Limb (tissue), 2 donors: ENCODE measurements around the gene CGRRF1.

ENCODE experiments used
- DNase-seq, 2 donors: peaks; one replicate each; pipeline ENCODE4 v3.0.0-alpha.2; 2016; ENCODE audit errors: extremely low spot score in 2 of 2

Gene CGRRF1, protein sequence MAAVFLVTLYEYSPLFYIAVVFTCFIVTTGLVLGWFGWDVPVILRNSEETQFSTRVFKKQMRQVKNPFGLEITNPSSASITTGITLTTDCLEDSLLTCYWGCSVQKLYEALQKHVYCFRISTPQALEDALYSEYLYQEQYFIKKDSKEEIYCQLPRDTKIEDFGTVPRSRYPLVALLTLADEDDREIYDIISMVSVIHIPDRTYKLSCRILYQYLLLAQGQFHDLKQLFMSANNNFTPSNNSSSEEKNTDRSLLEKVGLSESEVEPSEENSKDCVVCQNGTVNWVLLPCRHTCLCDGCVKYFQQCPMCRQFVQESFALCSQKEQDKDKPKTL

GRCh38 chr14:54509546-54510501, at the start of gene CGRRF1:
CGRRF1 (plus strand) TSS chr14:54509906; CDS start chr14:54509960, 54 bp downstream.
- DNase-seq = peak; percentile 97 to 98

- DNase-seq = no peak
Measured at GRCh38 chr14:54462048-54462447, 47.7 kb upstream of the CGRRF1 start.

- DNase-seq = no peak
Measured at GRCh38 chr14:54465654-54466053, 44.1 kb upstream of the CGRRF1 start.

GRCh38 chr14:54467280-54467679, 42.4 kb upstream of the CGRRF1 start:
- no peak for DNase-seq

DNA sequence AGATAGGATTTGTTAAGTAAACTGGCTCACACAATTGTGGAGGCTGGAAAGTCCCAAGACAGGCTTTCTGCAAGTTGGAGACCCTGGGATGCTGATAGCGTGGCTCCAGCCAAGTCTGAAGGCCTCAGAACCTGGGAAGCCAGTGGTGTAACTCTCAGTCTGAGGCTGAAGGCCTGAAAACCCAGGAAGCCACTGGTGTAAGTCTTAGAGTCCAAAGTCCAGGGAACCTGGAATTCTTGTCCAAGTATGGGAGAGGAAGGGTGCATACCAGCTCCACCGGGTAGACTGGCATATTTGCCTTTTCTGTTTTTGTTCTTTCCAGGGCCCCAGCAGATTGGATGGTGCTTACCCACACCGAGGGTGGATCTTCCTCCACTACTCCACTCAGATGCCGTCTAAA, 39.0 kb upstream of the CGRRF1 start:
- DNase-seq = no peak

GRCh38 chr14:54471641-54472040, 38.1 kb upstream of the CGRRF1 start:
- DNase-seq = no peak

DNA sequence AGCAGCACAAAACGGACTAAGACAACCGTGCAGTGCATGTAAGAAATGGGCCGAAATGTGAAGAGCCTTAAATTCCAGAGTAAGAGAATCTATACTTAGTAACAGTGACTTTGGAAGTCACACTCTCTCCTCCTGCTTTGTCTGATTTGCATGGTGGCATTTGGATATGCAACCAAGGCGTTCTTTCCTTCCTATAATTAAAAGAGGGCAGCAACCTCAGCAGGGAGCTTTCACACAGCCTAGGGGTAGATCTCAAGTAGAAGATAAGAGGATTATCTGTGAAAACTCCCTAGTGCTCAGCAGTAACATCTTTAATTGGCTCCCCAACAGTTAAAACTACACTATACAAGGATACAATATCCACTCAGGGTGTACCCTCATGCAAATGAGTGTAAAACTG, 37.4 kb upstream of the CGRRF1 start:
- DNase-seq = no peak

GRCh38 chr14:54474232-54474793, 35.4 kb upstream of the CGRRF1 start:
- no peak for DNase-seq

DNA sequence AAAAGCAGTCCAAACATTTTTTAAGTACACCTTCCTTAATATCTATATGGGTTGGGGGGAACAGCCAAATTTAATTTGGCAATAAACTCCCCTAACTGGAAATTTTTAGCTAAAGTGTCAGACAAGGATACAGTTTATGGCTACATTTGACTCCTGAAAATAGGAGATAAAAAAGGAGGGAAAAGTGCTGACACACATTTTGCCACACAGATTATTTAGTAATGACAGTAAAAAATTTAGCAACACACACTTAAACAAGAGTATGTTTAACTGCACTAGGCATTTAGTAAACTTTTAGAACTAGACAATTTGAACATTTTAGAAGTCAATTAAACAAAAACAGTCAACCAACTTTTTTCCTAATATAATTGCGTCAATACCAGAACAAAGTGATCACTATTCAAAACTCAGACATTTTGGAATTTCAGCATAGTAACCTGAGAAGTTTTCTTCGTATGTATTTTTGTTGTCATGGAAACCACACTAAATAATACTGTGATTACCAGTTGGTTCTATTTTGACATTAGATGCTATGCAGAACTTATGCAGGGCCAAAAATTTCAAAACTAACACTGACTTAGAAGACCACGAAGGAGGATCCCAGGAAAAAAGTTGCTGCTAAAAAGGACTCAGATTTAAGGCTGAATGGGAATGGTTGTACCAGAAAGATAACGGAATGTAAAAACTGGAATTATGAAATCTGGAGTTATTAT, 34.4 kb upstream of the CGRRF1 start:
- peak in 1 of 2 donors; percentile 76 for DNase-seq

GRCh38 chr14:54475911-54476310, 33.8 kb upstream of the CGRRF1 start:
- no peak for DNase-seq

DNA sequence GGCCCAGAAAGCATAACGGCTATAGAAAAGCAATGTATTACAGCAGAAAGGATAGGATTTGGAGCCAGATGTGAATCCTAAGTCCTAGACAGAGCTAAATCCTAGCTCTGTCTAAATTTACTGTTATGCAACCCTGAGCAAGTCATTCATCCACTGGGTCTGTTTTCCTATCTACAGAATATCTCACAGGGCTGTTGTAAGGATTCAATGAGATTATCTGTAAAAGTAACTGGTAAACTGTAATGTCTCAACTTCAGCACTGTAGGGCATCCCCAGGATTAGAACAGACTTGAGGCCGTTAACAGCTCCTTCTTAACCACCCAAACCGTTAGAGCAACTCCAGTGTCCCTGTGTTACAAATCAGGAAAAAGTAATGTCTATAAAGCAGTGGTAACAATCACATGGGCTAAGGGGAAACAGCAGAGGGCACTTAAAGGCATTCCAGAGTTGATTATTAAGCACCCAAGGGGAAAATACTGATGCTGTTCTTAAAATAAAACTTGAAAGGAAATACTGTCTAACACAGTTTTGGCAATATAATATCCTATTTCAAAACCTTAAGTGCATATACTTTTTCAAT, 31.0 kb upstream of the CGRRF1 start:
- no peak for DNase-seq

- DNase-seq = no peak
Measured at GRCh38 chr14:54480830-54481562, 28.7 kb upstream of the CGRRF1 start.

- no peak for DNase-seq
Measured at GRCh38 chr14:54481695-54482094, 28.0 kb upstream of the CGRRF1 start.

- no peak for DNase-seq
Measured at GRCh38 chr14:54483073-54483745, 26.5 kb upstream of the CGRRF1 start.

- no peak for DNase-seq
Measured at GRCh38 chr14:54483846-54484245, 25.9 kb upstream of the CGRRF1 start.

DNA sequence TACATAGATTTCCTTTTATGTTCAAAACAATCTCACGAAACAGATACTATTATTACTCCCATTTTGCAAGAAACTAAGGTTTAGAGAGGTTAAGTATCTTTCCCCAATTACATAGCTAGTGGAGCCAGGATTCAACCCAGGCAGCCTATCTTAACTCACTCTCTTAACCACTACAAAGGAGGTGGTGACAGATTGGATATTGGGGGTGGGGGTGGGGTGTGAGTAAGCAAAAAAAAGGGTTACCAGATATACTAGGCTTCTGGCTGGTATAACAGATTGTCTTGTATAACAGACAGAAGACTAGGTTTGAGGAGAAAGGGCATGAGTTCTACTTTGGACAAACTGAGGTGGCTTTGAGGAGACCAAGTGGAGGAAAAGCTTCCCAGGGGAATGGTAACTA, 23.0 kb upstream of the CGRRF1 start:
- DNase-seq = no peak

GRCh38 chr14:54487771-54488170, 21.9 kb upstream of the CGRRF1 start:
- DNase-seq = no peak

- DNase-seq = no peak
Measured at GRCh38 chr14:54488318-54488645, 21.4 kb upstream of the CGRRF1 start.

DNA sequence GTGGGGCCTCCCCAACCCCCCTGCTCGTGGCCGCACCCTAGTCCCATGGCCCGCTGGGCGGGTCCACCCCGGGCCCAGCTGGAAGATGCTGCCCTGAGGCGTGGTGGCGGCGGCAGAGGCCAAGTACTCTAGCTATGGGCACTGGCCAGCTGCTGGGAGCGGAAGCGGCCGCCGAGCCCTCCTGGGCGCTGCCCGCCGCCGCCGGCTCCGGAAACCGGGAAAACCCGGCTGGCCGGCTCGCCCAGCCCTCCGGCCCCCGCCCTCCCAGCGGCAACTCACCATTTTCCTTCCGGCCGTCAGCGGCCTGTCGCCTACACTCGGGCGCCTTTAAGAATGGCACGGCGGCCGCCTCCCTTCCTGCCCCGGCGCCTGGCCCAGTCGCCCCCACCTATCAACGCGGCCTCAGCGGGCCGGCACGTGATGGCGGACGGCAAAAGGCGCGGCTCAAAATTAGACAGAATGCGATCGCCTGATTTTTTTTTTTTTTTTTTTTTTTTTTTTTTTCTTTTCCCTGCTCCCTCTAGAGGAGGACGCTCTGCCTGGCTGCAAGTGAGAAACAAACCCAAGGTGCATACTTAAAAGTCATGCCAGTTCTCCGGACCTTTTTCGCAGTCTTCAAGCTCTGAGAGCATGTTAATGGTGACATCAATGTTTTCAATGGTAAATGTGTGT, 20.9 kb upstream of the CGRRF1 start, which contains the start of gene GMFB:
Gene GMFB (minus strand): TSS at position 335 of the 672 bp plus-strand sequence. CDS start 53 bp downstream, at position 282.
- peak; percentile 87 to 94 for DNase-seq
